GM23248 (cell line): ENCODE results near the gene ANGPTL5.

ENCODE experiments used
- EZH2 ChIP-seq: fragments of 200-600 bp; sonication (generic); IDR thresholded peaks from 2 replicates; pipeline ENCODE4 v1.6.1; 2018; ENCODE audit warnings: antibody characterized with exemption, mild to moderate bottlenecking; ENCODE audit not compliant: insufficient read depth, poor library complexity, severe bottlenecking
- EZH2phosphoT487 ChIP-seq: fragments of 200-600 bp; sonication (generic); IDR thresholded peaks from 2 replicates; pipeline ENCODE4 v1.6.1; 2018; ENCODE audit warnings: antibody characterized with exemption, moderate library complexity, mild to moderate bottlenecking, low read depth; ENCODE audit not compliant: insufficient read depth

DNA sequence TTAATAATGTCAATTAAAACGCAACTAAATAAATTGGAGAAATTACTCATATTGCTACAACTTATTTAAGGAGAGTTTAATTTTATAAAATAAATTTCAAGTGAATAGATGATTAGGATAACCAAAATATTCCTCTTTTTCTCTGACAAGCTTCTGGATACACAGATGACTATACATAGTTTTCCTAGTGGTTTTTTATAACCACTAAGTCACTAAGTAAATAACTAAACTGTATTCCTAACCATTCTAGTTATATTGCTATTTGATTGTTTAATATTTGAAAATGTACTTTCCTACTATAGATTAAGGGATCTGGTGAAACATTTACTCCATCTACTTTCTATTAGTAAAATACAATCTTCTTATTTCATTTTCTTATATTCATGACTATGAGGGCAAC lies 4.7 kb upstream of the ANGPTL5 start:
- TF ChIP-seq EZH2phosphoT487 (no peak), EZH2 (no peak)
